Activated gamma-delta T cell treated with Interleukin-2 at 50 U/mL for 16 hours (primary cell): ENCODE results near the gene CD74.
A peak's percentile ranks its signal among the peaks of the same experiment; 100 is the strongest.

Experiments used
- DNase-seq: peaks from one replicate; pipeline ENCODE4 v3.0.0-alpha.2; 2020

CD74 gene

DNA sequence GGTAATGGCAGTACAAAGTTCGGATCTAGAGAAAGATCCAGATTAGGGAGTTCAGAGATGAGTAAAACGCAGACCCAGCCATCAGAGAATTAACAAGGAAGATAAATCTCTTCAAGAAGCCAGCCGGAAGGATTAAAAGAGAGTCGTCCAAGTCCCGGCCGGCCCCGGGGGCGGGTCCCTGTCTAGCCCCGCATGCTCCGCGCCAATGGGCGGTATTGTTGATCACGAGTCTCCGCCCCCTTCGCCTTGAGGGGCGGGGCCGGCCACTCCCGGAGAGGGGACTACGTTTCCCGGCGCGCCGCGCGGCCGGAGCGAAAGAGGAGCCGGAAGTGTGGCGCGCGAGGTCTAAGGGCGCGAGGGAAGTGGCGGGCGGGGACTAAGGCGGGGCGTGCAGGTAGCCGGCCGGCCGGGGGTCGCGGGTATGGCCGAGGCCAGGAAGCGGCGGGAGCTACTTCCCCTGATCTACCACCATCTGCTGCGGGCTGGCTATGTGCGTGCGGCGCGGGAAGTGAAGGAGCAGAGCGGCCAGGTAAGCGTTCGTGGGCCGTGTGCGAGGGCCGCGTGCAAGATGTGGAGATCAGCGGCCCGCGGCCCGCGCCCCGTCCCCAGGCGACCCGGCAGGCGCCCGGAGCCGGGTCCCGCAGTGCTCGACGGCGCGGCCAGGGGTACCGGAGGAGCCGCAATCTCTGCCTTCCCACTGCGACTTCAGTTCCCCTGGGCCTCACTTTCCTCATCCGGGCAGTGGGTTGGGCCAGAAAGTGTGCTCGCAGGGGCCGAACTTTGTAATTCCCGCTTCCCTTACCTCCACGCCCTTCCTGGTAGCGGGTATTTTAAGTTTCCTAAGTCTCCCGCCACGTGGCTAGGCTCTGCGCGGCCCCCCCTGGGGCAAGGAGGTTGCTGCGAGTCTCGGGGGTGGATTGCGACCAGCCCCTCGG, 55.1 kb downstream of the CD74 start, which contains the start of gene TCOF1:
TSS of gene TCOF1 (plus strand) at position 372 of the 935 bp plus-strand sequence. CDS start at position 422, 50 bp downstream.
- peak; percentile 97 for DNase-seq

DNA sequence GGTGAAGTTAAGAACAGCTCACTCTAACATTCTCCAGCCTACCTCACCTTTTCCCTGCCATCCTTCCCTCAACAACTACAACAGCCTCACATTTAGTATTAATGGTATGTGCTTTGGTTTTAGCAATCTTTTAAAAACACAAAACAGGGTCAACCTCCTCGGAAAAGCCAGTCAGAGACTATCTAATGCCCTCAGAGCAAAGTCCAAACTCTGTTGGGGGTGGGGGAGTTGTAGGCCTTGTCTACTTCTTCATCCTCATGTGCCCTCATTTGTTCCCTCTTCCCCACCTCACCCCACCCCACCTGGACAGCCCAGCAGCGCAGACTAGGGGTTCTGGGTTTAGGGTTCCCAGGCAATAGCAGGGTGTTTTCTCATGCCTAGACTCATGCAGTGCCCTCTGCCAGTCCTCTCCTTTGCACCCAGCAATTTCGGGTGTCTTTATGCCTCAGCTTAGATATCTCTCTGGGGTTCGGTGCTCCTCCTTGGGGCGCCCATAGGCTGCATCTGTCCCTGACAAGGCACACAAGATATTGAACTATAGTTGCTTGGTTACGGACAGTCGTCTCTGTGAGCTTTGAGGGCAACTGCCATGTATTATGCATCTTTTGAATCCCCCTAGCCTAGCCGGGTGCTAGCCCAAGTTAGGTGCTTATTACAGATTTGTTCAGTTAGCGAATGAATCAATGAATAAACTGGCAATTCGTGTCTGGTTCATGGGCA, 56.0 kb downstream of the CD74 start:
- no peak for DNase-seq

DNA sequence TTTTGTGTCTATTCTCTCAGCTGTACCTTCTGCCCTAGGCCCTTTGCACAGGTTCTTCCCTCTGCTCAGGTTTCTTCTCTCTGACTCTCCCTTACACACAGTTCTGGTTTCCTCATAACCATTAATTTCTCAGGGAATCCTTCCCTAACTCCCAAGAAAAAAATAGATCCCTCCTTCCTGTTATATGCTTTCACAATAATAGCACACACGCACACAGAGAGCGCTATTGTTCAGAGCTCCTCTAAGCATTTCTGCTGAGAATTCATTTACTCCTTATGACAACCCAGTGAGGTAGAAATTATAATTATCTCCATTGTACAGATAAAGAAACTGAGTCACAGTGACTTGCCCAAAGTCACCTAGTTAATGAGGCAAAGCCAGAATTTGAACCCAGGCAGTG, 56.9 kb downstream of the CD74 start:
- DNase-seq = no peak

DNA sequence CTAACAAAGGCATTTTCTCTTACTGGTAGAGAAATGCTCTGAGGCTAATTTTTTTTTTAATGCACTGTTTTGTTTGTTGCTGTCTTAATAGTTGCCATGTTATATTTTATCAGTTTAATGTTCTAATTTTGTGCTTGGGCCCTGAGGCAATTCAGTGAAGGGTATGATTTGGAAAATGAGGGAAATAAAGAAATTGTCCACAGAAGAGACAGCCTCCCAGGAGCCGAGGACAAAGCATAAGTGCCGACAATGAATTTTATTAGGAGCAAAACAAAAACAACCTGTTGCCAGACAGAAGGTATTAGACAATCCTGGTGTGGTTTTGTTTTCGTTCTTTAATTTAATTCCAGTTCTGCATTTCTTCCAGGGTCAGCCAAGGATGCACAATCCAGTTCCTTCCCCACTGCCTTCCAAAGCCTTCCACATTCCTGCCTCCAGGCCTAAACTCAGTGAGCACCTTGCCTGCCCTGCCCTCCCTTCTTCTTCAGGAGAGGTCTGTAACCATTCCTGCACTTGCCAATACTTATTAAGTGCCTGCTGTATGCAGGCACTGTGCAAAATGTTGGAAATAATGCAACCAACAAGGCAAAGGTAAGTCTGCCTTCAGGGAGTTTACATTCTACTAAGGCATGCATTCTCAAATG, 59.6 kb downstream of the CD74 start:
- DNase-seq = no peak

DNA sequence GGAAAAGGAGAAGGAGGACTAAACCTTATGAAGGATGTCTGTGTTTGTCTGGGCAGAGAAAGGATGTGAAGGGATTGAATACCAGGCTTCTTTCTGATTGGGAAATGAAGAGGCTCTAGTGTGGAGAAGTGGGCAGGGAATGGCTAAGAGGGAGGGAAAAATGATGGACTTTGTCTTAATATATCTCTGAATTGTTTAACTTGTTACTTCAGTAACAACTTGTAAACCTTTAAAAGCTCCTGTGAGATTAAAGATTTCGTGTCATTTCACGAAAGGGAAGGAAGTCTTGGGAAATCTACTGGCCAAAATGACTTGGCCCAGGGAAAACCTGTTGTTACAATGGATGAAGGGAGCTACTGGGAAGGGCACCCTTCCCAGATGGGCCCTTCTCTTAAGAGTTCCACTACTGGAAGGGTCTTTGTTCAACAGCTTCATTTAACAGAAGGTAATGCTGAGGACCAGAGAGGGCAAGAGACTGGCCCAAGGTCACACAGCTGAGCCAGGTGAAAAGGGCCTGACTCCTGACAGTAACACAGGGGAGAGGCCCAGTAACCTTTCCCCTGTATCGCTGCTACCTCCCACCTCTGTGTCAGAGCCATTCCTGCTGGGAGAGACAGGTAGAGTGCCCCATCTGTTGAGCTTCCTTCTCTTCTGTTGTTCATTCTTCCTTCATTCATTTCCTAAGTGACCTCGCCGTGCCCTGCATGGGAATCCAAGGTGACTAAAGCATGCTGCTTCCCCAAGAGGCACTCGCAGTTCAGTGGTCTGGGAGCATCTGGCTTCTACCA, 60.3 kb downstream of the CD74 start:
- no peak for DNase-seq
